Measurements from ENCODE around the gene FCHSD2.

The FCHSD2 gene

DNA sequence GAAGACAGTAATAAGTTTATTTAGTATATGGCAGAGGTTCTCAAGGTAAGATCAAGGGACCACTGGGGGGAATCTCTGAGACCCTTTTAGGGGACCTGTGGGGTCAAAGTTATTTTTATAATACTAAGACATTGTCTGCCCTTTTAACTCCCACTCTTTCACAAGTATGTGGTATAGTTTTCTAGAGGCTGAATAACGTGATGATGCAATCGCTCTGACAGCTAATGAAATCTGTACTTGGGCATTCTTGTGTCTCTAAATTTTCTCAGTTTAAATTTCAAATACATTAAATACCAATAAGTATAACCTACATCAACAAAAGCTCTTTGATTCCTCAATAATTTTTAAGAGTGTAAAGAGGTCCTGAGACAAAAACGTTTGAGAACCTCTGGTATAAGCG is 180.0 kb downstream of the FCHSD2 start:
- no peak for DNase-seq

- no peak for DNase-seq
These were observed 182.0 kb downstream of the FCHSD2 start for GRCh38 chr11:72959998-72960731.

DNA sequence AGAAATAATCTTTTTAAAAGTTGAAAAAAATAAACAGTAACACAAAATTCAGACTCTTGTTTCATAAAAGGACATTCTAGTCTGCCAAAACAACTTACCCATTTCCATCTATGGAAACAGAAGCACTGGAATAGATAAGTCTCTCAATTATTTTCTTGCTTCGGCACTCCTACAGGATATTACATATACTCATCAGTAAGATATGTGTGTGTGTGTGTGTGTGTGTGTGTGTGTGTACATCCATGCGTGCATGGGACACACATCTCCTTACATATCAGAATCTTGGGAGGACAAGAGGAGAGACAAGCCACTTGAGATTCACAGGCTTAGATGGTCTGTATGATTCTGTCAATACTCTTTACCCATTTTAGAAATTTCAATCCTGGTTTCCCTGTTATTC is 183.3 kb downstream of the FCHSD2 start:
- no peak for DNase-seq

GRCh38 chr11:72955466-72955865 is 186.7 kb downstream of the FCHSD2 start:
- DNase-seq: no peak

- no peak for DNase-seq
These were observed 187.3 kb downstream of the FCHSD2 start for GRCh38 chr11:72954860-72955259.

DNA sequence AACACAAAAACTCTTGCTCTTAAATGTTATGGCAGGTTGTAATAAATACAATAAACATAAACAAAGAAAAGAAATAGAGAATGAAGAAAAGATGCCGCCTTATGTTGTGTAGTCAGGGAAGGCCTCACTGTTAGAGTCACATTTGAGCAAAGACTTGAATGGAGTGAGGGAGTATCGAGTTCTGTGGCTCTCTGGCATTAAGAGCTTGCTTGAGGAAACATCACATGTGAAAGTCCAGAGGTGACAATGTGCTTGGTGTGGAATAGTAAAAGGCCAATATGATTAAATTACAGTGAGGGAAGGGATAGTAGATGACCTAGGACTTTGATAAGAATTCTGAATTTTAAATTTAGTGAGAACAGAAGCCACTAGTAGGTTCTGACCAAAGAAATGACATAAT is 188.5 kb downstream of the FCHSD2 start:
- no peak for DNase-seq

DNA sequence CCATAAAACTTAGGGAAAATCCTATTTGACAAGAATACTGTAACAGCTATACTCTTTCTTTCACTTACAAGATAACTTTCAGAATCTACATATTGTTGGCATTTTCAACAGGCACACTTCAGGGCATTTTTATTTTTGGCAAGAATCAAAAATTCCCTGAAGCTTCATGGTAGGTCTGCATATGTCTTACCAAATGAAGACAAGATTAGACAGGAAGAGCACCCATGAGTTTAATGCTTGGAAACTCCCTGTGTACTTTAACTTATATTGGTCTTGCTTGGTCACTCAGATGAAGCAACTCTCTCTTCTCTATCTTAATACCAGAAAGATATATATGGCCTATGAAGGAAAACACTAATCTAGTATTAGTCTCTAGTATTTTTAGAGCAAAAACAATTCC is 190.2 kb downstream of the FCHSD2 start:
- DNase-seq: no peak

DNA sequence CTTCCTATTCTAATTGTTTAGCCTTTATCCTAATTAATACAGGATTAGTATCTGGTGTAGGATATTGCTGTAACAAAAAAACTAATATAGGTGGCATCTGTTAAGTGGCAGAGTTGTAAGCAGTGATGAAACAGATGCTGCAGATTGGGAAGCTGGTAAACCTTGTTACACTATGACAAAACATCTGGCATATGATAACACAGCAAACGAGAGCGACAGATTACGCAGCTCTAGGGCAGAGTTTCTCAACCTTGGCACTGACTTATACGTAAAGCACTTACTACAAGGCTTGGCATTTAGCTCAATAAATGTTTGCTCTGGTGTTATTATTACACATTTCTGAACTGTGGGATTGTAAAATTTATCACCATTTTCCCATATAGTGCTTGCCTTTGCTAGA is 190.9 kb downstream of the FCHSD2 start:
- DNase-seq: no peak

- no peak for DNase-seq
These were observed 191.4 kb downstream of the FCHSD2 start for GRCh38 chr11:72950685-72951084.

DNA sequence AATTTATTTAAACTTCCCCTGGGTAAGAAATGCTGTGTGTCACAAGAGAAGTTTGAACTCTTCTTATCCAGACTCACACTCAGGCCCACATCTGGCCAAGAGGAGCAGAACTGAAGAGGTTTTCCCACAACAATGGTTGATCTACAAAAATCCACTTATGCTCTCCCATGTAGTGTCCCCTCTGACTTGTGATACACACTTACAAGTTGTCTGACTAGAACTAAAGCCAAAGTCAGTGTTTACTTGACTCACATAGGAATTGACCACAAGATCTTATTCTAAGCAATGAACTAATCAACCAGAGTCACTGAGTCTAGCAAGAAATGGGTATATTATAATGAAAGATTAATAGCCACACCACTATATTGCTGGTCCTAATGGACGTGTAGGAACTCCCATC is 194.9 kb downstream of the FCHSD2 start:
- DNase-seq: no peak

- DNase-seq: no peak
These were observed 198.5 kb downstream of the FCHSD2 start for GRCh38 chr11:72943664-72944063.

DNA sequence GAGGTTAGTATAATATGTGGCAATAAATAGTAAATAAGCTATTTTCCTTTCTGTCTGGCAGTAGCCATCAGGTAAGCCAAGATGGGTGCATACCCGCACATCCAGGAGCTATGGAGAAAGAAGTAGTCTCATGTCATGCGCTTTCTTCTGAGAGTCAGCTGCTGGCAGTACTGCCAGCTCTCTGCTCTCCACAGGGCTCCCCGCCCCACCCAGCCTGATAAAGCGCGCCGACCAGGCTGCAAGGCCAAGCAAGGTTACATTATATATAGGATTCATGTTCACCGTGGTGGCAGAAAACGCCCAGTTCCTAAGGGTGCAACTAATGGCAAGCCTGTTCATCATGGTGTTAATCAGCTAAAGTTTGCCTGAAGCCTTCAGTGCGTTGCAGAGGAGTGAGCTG is 201.7 kb downstream of the FCHSD2 start:
- DNase-seq: no peak

GRCh38 chr11:72939031-72939430 is 203.1 kb downstream of the FCHSD2 start:
- DNase-seq: no peak

- no peak for DNase-seq
These were observed 204.7 kb downstream of the FCHSD2 start for GRCh38 chr11:72937439-72937838.

DNA sequence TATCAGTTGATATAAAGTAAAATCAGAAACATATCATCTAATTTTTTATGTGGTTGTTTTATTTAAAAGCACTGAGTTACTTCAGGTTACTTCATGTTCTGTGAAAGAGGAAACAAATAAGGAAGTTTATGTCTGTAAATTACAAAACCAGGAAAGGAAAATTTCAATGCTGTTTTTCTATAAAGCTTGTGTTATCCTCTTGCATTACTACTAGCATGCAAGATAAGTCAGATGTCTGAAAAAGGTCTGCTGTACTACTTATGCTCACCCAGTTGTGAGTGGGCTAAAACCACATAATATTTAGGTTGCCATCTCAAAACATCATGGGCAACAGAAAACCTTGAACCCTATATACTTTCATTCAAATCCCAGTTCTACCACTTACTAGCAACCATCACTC is 206.4 kb downstream of the FCHSD2 start:
- DNase-seq: no peak

DNA sequence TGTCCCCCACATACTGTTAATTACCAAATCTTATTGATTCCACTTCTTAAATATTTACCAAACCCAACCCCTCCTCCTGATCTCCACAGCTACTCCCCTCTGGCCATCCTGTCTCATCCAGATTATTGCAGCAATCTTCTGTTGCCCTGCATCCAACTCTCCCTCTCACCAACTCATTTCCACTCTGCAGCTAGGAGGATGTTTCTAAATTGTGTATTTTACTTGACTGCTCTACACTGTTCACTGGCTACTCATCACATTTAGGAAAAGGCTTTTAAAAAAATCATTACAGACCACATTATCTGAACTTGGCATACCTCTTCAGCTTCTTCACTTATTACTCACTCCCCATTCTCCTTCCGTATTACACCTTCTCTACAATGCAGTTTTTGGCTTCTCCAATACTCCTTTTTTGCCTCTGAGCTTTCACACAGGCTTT is 210.0 kb downstream of the FCHSD2 start:
- DNase-seq: no peak

GRCh38 chr11:72930008-72930407 is 212.1 kb downstream of the FCHSD2 start:
- no peak for DNase-seq

DNA sequence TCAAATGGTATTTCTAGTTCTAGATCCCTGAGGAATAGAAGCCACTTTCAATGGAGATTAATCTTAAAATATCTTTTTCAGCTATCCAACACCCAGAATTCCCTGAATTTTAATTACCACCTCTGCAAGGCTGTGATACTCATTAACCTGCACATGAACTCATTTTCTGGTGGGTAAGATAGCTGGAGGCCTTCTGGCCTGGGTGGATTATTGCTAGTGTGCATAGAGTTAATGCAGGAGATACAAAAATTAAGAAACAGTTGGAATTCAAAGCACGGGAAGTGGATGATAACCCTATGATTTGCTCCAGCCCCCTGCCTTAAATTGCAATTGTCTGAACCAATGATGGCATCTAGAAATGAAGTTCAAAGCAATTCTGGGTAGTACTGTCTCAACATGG is 212.9 kb downstream of the FCHSD2 start:
- DNase-seq: no peak

- no peak for DNase-seq
These were observed 214.7 kb downstream of the FCHSD2 start for GRCh38 chr11:72927380-72927779.

DNA sequence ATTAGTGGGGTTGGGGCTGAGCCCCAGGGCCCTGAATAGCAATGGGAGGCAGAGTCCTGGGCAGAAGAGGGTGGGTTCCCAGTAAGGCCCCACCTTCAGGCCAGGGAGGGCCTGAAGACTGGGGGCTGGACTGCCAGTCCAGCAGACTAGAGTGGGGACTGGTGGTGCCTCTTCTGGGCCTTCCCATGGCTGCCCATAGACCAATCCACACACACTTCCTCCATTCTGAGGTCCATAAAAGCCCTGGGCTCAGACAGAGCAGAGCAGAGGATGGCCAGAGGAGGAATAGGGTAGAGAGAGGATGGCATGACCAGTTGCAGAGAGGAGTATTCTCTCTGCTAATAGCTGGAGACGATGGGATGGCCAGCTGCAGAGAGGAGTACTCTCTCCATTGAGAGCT is 216.0 kb downstream of the FCHSD2 start:
- DNase-seq: no peak

DNA sequence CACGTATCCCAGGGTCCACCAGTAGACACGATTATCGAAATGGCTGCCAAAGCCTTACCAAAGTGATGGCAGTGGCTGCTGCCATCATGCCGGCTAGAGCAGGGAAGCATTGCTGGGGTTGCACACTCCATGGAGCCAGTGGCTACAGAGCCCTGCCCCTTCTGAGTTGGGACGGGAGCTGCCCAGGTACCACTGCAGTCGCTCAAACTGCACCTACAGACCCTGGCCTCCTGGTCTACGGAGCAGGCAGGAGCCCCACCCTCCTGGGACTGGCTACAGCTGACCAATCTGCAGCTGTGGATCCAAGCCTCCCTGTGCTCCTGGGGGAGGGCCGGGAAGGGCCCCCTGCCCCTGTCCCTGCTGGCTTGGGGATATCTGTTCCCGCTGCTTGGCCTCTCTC is 216.5 kb downstream of the FCHSD2 start:
- no peak for DNase-seq

DNA sequence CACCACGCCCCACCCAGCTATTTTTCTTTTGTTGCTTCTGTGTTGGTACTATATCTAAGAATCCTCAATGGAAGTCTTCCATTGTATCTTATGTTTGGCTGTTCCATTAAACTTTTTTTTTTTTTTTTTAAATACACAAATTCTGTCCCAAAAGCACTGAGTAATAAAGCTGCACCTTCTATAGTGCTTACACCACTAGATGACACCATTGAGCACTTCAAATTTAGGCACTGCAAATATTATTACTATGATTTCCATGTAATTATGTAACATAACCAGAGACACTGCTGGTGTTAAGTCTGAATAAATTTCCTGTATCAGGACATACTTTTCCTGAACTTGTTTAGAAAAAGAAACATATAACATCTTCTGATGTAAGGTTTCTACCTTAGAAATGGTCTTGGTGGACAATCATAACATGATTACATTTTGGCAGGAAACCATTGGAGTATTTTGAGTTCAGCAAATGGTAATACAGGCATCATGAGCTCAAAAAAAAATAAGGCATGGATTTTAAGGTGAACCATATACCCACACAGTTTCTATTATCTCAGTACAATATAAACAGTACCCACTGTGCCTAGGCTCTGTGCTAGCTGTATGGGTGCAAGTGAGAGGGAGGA is 217.4 kb downstream of the FCHSD2 start:
- no peak for DNase-seq

- DNase-seq: no peak
These were observed 220.9 kb downstream of the FCHSD2 start for GRCh38 chr11:72921028-72921716.

DNA sequence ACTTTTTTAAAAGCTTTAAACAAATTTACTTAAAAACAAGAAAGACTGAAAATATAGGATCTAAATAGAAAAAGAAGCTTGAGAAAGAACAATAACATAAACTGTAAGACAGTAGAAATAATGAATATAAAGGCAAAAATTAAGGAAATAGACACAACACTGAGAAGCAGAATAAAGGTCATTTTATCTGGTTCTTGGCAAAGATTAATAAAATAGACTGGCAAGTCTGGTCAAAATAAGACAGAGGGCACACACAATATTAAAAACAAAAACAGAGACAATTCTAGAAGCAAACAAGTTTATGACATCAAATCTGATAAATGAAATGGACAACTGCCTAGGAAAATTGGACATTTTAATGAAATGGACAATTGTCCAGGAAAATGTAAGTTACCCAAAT is 222.1 kb downstream of the FCHSD2 start:
- no peak for DNase-seq

All from stimulated activated naive CD4-positive, alpha-beta T cell treated with Interleukin-2 at 50 U/mL for 16 hours (primary cell).